Retinal pigment epithelial cell (primary cell): Measurements from ENCODE around the gene PARVG.

Experiments used
- DNase-seq: peaks from one replicate; pipeline ENCODE4 v3.0.0-alpha.2; 2010; ENCODE audit warnings: low read depth
- H3K4me3 ChIP-seq: 2 replicates; pipeline ENCODE4 v1.5.1; 2011; ENCODE audit warnings: mild to moderate bottlenecking, low read length, control low read depth, moderate library complexity
- CTCF ChIP-seq: conservative IDR thresholded peaks from 2 replicates; pipeline ENCODE4 v1.5.1; 2011; ENCODE audit warnings: low read depth, low read length, control low read depth, inconsistent platforms

PARVG gene

GRCh38 chr22:44218071-44218470 is 37.3 kb downstream of the PARVG start:
- no peak overlapping the region for H3K4me3 ChIP-seq
- no peak for TF ChIP-seq CTCF
- no peak for DNase-seq

GRCh38 chr22:44219101-44219870 is 38.6 kb downstream of the PARVG start:
- no peak for DNase-seq
- no peak overlapping the region for H3K4me3 ChIP-seq

GRCh38 chr22:44220727-44221680 is 40.3 kb downstream of the PARVG start:
- TF ChIP-seq CTCF: no peak
- DNase-seq: no peak

More at GRCh38 chr22:44219101-44219870, 38.6 kb downstream of the PARVG start:
- TF ChIP-seq CTCF: no peak

GRCh38 chr22:44221710-44222475 is 41.2 kb downstream of the PARVG start:
- no peak overlapping the region for H3K4me3 ChIP-seq
- no peak for TF ChIP-seq CTCF
- DNase-seq: no peak

More at GRCh38 chr22:44220727-44221680, 40.3 kb downstream of the PARVG start:
- H3K4me3 ChIP-seq: no peak overlapping the region

- no peak for TF ChIP-seq CTCF
- H3K4me3 ChIP-seq: no peak overlapping the region
- DNase-seq: no peak
These were observed 43.4 kb downstream of the PARVG start for GRCh38 chr22:44224166-44224565.

- DNase-seq: no peak
- TF ChIP-seq CTCF: no peak
- no peak overlapping the region for H3K4me3 ChIP-seq
These were observed 44.5 kb downstream of the PARVG start for GRCh38 chr22:44225091-44225689.
